ENCODE measurements around the gene EVC.

EVC gene

DNA sequence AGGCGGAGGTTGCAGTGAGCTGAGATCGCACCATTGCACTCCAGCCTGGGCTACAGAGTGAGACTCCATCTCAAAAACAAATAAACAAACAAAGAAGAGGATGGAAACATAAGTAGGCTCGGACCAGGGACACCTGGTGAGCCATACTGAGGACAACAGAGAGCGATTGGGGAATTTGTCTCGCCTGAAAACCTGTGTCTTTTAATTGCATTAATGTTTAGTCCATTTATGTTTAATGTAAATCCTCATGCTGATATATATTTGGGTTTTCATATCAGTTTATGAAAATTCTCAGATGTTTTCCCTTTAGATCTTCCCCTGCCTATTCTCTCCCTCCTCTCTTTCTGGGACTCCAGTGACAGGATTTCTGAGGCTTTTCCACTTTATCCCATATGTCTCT lies 84.6 kb downstream of the EVC start:
- Histone ChIP-seq H3K36me3 (ENCODE audit: control insufficient read depth, insufficient read depth, low read length, severe bottlenecking) (peaks cover 71% of the 10 kb centered on the region), H3K9me3 (ENCODE audit: control insufficient read depth, low read length) (no peaks in the 10 kb centered on the region), H3K27me3 (replicated peaks; ENCODE audit: control insufficient read depth, insufficient read depth, low read length) (no peaks in the 10 kb centered on the region), H3K4me1 (ENCODE audit: control insufficient read depth, insufficient read depth, low read length) (peaks cover 6% of the 10 kb centered on the region), H3K4me3 (ENCODE audit: low read length) (no peak overlapping the region), H3K9ac (ENCODE audit: low read length) (no peak overlapping the region)
- DNase-seq (ENCODE audit: low read depth) = no peak

DNA sequence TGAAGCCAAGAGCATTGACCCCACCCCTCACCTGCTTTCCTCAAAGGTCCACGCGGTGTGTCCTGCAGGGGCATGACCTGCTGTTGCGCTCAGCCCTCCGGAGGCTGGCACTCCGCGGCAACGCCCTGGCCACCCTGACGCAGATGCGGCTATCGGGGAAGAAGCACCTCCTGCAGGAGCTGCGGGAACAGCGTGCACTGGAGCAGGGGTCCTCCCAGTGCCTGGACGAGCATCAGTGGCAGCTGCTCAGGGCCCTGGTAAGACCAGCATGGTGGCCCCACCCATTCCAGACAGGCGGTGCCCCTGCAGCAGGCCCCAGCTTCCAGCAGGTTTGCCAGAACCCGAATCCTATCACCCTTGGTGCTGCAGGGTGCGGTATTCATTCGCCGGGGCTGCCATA lies 86.0 kb downstream of the EVC start:
- H3K9ac ChIP-seq (ENCODE audit: low read length) = no peak overlapping the region
- H3K27me3 ChIP-seq (replicated peaks; ENCODE audit: control insufficient read depth, insufficient read depth, low read length) = no peaks in the 10 kb centered on the region
- DNase-seq (ENCODE audit: low read depth) = no peak
- H3K4me1 ChIP-seq (ENCODE audit: control insufficient read depth, insufficient read depth, low read length) = peaks cover 6% of the 10 kb centered on the region
- H3K36me3 ChIP-seq (ENCODE audit: control insufficient read depth, insufficient read depth, low read length, severe bottlenecking) = peaks cover 82% of the 10 kb centered on the region
- H3K9me3 ChIP-seq (ENCODE audit: control insufficient read depth, low read length) = no peaks in the 10 kb centered on the region
- H3K4me3 ChIP-seq (ENCODE audit: low read length) = no peak overlapping the region

DNA sequence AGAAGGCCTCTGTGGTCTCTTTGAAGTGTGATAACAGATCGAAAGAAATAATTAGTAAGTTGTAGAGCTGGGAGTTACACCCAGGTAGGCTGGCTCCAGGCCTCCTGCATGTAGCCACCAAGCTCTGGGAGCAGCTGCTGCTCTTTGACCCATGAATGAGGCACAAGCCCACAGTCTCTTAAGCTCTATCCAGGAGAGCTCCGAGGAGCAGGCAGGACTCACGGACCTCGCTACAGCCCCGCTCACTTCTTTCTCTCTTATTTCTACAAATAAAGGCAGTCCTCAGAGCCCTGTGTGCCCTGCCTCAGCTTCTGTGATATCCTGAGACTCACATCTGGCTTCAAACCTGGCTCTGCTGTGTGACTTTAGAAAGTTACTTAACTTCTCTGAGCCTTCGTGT lies 86.9 kb downstream of the EVC start:
- peaks cover 83% of the 10 kb centered on the region for H3K36me3 ChIP-seq (ENCODE audit: control insufficient read depth, insufficient read depth, low read length, severe bottlenecking)
- H3K9me3 ChIP-seq (ENCODE audit: control insufficient read depth, low read length) = no peaks in the 10 kb centered on the region
- no peak overlapping the region for H3K9ac ChIP-seq (ENCODE audit: low read length)
- no peak overlapping the region for H3K4me3 ChIP-seq (ENCODE audit: low read length)
- H3K27me3 ChIP-seq (replicated peaks; ENCODE audit: control insufficient read depth, insufficient read depth, low read length) = no peaks in the 10 kb centered on the region
- DNase-seq (ENCODE audit: low read depth) = no peak
- H3K4me1 ChIP-seq (ENCODE audit: control insufficient read depth, insufficient read depth, low read length) = peaks cover 6% of the 10 kb centered on the region

DNA sequence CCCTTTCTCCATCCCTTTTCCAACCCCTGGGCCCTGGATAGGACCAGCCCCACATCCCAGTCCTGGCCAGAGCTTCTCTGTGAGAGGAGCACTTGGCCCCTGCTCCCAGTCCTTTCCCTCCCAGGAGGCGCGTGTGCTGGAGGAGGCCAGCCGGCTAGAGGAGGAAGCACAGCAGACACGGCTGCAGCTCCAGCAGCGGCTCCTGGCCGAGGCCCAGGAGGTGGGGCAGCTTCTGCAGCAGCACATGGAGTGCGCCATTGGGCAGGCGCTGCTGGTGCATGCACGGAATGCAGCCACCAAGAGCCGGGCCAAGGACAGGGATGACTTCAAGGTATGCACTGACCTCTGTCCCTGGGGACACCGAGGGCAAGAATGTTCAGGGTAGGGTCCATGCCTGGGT lies 87.5 kb downstream of the EVC start:
- Histone ChIP-seq H3K9me3 (ENCODE audit: control insufficient read depth, low read length) (no peaks in the 10 kb centered on the region), H3K36me3 (ENCODE audit: control insufficient read depth, insufficient read depth, low read length, severe bottlenecking) (peaks cover 84% of the 10 kb centered on the region), H3K4me1 (ENCODE audit: control insufficient read depth, insufficient read depth, low read length) (peaks cover 6% of the 10 kb centered on the region), H3K9ac (ENCODE audit: low read length) (no peak overlapping the region), H3K27me3 (replicated peaks; ENCODE audit: control insufficient read depth, insufficient read depth, low read length) (no peaks in the 10 kb centered on the region), H3K4me3 (ENCODE audit: low read length) (no peak overlapping the region)
- no peak for DNase-seq (ENCODE audit: low read depth)

DNA sequence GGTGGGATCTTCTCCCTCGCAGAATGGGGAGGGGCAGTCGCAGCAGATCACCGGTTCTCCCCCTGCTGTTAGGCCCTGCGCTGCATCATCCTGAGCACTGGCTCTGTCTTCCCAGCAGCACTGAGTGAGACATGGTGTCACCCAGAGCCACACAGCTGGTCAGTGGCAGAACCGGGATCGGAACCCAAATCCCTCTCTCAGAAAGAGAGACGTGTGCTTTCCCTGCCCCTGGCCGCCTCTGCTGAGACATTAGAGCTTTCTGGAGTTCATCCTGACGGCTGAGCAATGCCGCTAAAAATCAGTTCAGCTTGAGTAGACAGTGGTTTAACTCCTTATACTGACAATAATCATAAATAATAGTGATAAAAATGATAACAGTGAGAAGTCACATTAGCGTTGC lies 87.9 kb downstream of the EVC start:
- DNase-seq (ENCODE audit: low read depth) = no peak
- Histone ChIP-seq H3K36me3 (ENCODE audit: control insufficient read depth, insufficient read depth, low read length, severe bottlenecking) (peaks cover 82% of the 10 kb centered on the region), H3K4me3 (ENCODE audit: low read length) (no peak overlapping the region), H3K9ac (ENCODE audit: low read length) (no peak overlapping the region), H3K4me1 (ENCODE audit: control insufficient read depth, insufficient read depth, low read length) (peaks cover 6% of the 10 kb centered on the region), H3K27me3 (replicated peaks; ENCODE audit: control insufficient read depth, insufficient read depth, low read length) (no peaks in the 10 kb centered on the region), H3K9me3 (ENCODE audit: control insufficient read depth, low read length) (no peaks in the 10 kb centered on the region)

DNA sequence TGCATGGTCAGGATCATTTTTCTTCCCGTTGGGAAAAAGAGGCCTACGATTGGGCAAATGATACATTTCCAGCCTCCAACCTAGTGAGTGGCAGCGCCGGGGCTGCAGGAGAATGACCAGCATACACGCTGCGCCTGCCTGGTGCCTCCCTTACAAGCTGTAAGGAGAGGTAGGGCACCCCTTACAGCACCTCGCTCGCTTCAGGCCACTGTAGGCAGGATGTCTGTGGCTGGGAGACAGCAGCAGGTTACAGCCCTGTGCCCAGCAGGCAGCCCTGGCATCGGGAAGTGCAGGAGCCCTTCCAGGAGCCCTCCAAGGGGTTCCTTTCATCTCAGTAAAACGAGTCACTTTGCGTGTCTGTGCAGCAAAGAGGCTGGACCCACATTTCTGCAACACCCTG lies 88.4 kb downstream of the EVC start:
- no peaks in the 10 kb centered on the region for H3K9me3 ChIP-seq (ENCODE audit: control insufficient read depth, low read length)
- H3K4me1 ChIP-seq (ENCODE audit: control insufficient read depth, insufficient read depth, low read length) = peaks cover 6% of the 10 kb centered on the region
- no peak overlapping the region for H3K4me3 ChIP-seq (ENCODE audit: low read length)
- DNase-seq (ENCODE audit: low read depth) = no peak
- no peak overlapping the region for H3K9ac ChIP-seq (ENCODE audit: low read length)
- no peaks in the 10 kb centered on the region for H3K27me3 ChIP-seq (replicated peaks; ENCODE audit: control insufficient read depth, insufficient read depth, low read length)
- H3K36me3 ChIP-seq (ENCODE audit: control insufficient read depth, insufficient read depth, low read length, severe bottlenecking) = peaks cover 86% of the 10 kb centered on the region

DNA sequence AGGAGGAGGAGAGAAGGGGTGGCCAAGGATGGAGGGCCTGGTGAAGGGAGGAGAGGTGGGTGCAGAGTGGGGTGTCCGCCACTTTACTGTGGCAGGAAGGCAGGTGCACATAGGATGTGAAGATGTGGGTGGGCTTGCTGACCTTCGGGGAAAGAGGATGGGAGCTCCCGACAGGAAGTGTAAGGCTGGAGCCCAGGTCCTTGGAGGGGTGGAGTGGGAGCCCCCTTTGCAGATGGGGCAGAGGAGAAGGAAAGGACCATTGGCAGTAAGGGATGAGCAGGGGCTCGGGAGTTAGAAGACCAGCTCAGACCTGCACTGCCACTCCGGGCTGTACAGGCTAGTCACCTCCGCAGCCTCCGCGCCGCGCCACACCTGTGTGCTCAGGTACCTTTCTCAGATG lies 89.5 kb downstream of the EVC start:
- no peaks in the 10 kb centered on the region for H3K27me3 ChIP-seq (replicated peaks; ENCODE audit: control insufficient read depth, insufficient read depth, low read length)
- peaks cover 87% of the 10 kb centered on the region for H3K36me3 ChIP-seq (ENCODE audit: control insufficient read depth, insufficient read depth, low read length, severe bottlenecking)
- no peak overlapping the region for H3K9ac ChIP-seq (ENCODE audit: low read length)
- no peaks in the 10 kb centered on the region for H3K9me3 ChIP-seq (ENCODE audit: control insufficient read depth, low read length)
- no peak overlapping the region for H3K4me3 ChIP-seq (ENCODE audit: low read length)
- peaks cover 6% of the 10 kb centered on the region for H3K4me1 ChIP-seq (ENCODE audit: control insufficient read depth, insufficient read depth, low read length)
- no peak for DNase-seq (ENCODE audit: low read depth)

DNA sequence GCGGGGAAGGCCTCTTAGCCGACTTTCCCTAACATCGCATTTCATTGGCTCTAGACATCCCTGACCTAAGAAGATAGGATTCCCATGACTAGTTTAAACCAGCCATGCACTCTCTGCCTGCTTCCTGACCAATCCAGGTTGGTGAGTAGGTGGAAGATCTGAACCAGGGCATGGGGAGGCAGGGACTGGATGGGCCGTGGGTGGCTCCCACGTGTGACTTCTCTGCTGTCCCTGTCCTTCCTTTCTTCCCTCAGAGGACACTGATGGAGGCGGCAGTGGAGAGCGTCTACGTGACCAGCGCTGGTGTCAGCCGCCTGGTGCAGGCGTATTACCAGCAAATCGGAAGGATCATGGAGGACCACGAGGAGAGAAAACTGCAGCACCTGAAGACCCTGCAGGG lies 90.7 kb downstream of the EVC start:
- DNase-seq (ENCODE audit: low read depth) = no peak
- no peaks in the 10 kb centered on the region for H3K9me3 ChIP-seq (ENCODE audit: control insufficient read depth, low read length)
- no peaks in the 10 kb centered on the region for H3K27me3 ChIP-seq (replicated peaks; ENCODE audit: control insufficient read depth, insufficient read depth, low read length)
- peaks cover 82% of the 10 kb centered on the region for H3K36me3 ChIP-seq (ENCODE audit: control insufficient read depth, insufficient read depth, low read length, severe bottlenecking)
- H3K9ac ChIP-seq (ENCODE audit: low read length) = no peak overlapping the region
- H3K4me3 ChIP-seq (ENCODE audit: low read length) = no peak overlapping the region
- H3K4me1 ChIP-seq (ENCODE audit: control insufficient read depth, insufficient read depth, low read length) = peaks cover 6% of the 10 kb centered on the region

DNA sequence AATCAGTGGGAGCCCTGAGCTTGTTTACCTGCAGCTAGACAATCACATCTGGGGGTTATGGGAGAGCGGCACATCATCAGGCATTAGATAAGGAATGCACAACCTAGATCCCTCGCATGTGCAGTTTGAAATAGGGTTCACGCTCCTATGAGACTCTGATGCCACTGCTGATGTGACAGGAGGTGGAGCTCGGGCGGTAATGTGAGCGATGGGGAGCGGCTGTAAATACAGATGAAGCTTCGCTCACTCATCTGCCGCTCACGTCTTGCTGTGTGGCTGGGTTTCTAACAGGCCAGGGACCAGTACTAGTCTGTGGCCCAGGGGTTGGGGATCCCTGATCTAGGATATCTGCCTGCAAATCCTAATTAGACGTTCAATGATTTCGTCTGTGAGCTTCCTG lies 91.6 kb downstream of the EVC start:
- peaks cover 6% of the 10 kb centered on the region for H3K4me1 ChIP-seq (ENCODE audit: control insufficient read depth, insufficient read depth, low read length)
- no peaks in the 10 kb centered on the region for H3K9me3 ChIP-seq (ENCODE audit: control insufficient read depth, low read length)
- no peak overlapping the region for H3K9ac ChIP-seq (ENCODE audit: low read length)
- no peak for DNase-seq (ENCODE audit: low read depth)
- H3K4me3 ChIP-seq (ENCODE audit: low read length) = no peak overlapping the region
- H3K27me3 ChIP-seq (replicated peaks; ENCODE audit: control insufficient read depth, insufficient read depth, low read length) = no peaks in the 10 kb centered on the region
- H3K36me3 ChIP-seq (ENCODE audit: control insufficient read depth, insufficient read depth, low read length, severe bottlenecking) = peaks cover 82% of the 10 kb centered on the region

DNA sequence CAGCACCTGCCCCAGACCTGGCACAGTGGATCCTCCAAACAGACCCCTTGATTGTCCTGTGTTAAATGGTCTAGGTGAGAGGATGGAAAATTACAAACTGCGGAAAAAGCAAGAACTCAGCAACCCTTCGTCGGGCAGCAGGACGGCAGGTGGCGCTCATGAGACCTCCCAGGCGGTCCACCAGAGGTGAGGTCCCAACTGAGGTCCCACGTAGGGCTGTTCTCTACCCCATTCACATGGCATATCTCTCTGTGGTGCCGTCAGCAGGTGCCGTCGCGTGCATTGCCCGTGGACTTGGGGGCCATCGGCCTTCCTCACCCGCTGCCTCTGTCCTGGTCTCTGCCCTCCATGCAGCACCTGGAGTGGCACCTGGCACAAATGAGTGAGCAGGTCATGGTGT lies 93.7 kb downstream of the EVC start:
- Histone ChIP-seq H3K9ac (ENCODE audit: low read length) (no peak overlapping the region), H3K4me1 (ENCODE audit: control insufficient read depth, insufficient read depth, low read length) (no peaks in the 10 kb centered on the region), H3K4me3 (ENCODE audit: low read length) (no peak overlapping the region), H3K27me3 (replicated peaks; ENCODE audit: control insufficient read depth, insufficient read depth, low read length) (no peaks in the 10 kb centered on the region), H3K9me3 (ENCODE audit: control insufficient read depth, low read length) (no peaks in the 10 kb centered on the region), H3K36me3 (ENCODE audit: control insufficient read depth, insufficient read depth, low read length, severe bottlenecking) (peaks cover 84% of the 10 kb centered on the region)
- DNase-seq (ENCODE audit: low read depth) = no peak

DNA sequence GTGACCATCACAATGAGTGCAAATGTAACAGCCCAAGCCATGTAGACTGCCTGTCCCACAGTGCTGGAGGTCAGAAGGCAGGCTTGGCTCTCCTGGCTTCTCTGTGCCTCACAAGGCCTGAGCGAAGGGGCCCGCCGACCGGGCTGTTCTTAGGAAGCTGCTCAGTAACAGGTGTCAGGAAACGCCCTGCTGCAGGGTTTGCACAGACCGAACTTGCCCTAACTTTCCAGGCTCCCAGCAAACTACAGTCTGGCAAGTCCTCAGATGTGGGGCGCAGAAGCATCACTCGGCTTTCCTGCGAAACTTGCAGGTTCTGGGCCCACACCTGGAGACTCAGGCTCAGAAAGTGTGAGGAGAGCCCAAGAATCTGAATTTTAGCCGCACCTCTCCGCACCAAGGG lies 94.3 kb downstream of the EVC start:
- H3K27me3 ChIP-seq (replicated peaks; ENCODE audit: control insufficient read depth, insufficient read depth, low read length) = no peaks in the 10 kb centered on the region
- H3K4me1 ChIP-seq (ENCODE audit: control insufficient read depth, insufficient read depth, low read length) = no peaks in the 10 kb centered on the region
- no peak for DNase-seq (ENCODE audit: low read depth)
- H3K9me3 ChIP-seq (ENCODE audit: control insufficient read depth, low read length) = no peaks in the 10 kb centered on the region
- no peak overlapping the region for H3K4me3 ChIP-seq (ENCODE audit: low read length)
- no peak overlapping the region for H3K9ac ChIP-seq (ENCODE audit: low read length)
- peaks cover 87% of the 10 kb centered on the region for H3K36me3 ChIP-seq (ENCODE audit: control insufficient read depth, insufficient read depth, low read length, severe bottlenecking)

DNA sequence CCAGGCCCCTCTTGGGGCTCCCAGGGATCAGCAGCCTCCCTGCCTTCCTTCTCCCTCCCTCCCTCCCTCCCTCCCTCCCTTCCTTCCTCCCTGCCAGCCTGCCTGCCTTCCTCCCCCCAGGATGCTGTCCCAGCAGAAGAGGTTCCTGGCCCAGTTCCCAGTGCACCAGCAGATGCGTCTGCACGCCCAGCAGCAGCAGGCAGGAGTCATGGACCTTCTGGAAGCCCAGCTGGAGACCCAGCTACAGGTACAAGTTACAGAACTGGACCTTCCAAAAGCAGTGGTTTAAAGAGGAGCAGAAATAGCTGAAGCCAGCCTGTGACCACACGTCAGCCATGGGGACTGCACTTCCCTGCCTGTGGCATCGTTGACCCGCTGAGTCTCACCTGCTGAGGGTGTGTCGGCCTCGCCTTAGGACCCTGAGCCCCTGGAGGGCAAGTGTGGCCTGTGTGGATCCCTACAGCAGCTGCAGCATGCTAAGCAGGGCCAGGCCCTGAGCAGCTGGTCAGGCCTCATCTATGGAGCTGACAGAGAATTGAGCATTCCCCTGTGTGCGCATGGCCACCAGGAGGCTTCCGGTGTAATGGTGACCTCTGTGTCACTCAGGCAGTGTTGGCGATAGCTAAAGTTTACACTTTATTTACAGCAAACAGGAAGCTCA lies 97.2 kb downstream of the EVC start:
- Histone ChIP-seq H3K4me1 (ENCODE audit: control insufficient read depth, insufficient read depth, low read length) (no peaks in the 10 kb centered on the region), H3K36me3 (ENCODE audit: control insufficient read depth, insufficient read depth, low read length, severe bottlenecking) (peaks cover 85% of the 10 kb centered on the region), H3K27me3 (replicated peaks; ENCODE audit: control insufficient read depth, insufficient read depth, low read length) (no peaks in the 10 kb centered on the region), H3K9ac (ENCODE audit: low read length) (no peak overlapping the region), H3K4me3 (ENCODE audit: low read length) (no peak overlapping the region), H3K9me3 (ENCODE audit: control insufficient read depth, low read length) (no peaks in the 10 kb centered on the region)
- no peak for DNase-seq (ENCODE audit: low read depth)

Data from adipocyte (in vitro differentiated cells).